Trophoblast cell (in vitro differentiated cells and primary cell): ENCODE results near the gene MTX2.

Source experiments
- DNase-seq, 2 donors: peaks; one replicate each; pipeline ENCODE4 v3.0.0-alpha.2; 2016
- H2AFZ ChIP-seq: 2 replicates; pipeline ENCODE4 v1.6.1; 2013; ENCODE audit warnings: low read length, moderate library complexity, mild to moderate bottlenecking; ENCODE audit not compliant: insufficient read depth, poor library complexity
- H2AK5ac ChIP-seq: 2 replicates; pipeline ENCODE4 v1.6.1; 2013; ENCODE audit warnings: mild to moderate bottlenecking, low read length
- H2BK120ac ChIP-seq: 2 replicates; pipeline ENCODE4 v1.6.1; 2013; ENCODE audit warnings: low read length, mild to moderate bottlenecking, moderate library complexity; ENCODE audit not compliant: insufficient read depth, poor library complexity
- H2BK12ac ChIP-seq: 2 replicates; pipeline ENCODE4 v1.6.1; 2013; ENCODE audit warnings: mild to moderate bottlenecking, low read length, moderate library complexity
- H2BK5ac ChIP-seq: 2 replicates; pipeline ENCODE4 v1.6.1; 2013; ENCODE audit warnings: low read length, low read depth, moderate library complexity, mild to moderate bottlenecking; ENCODE audit not compliant: poor library complexity
- H3K14ac ChIP-seq: 2 replicates; pipeline ENCODE4 v1.6.1; 2013; ENCODE audit warnings: mild to moderate bottlenecking, low read length
- H3K18ac ChIP-seq: 2 replicates; pipeline ENCODE4 v1.6.1; 2013; ENCODE audit warnings: mild to moderate bottlenecking, low read length
- H3K23ac ChIP-seq: 2 replicates; pipeline ENCODE4 v1.6.1; 2013; ENCODE audit warnings: low read length
- H3K27ac ChIP-seq: 2 replicates; pipeline ENCODE4 v1.5.1; 2013; ENCODE audit warnings: low read depth, mild to moderate bottlenecking, inconsistent platforms, low read length, moderate library complexity
- H3K27me3 ChIP-seq: 2 replicates; pipeline ENCODE4 v1.6.1; 2013; ENCODE audit warnings: inconsistent platforms, mild to moderate bottlenecking, low read length, moderate library complexity; ENCODE audit not compliant: insufficient read depth
- H3K36me3 ChIP-seq, 2 experiments: 1 replicate in 1 of 2; 2 replicates in 1 of 2; pipeline ENCODE4 v1.6.1; 2013; ENCODE audit warnings: low read length in 2 of 2, mild to moderate bottlenecking in 2 of 2, moderate library complexity in 1 of 2; ENCODE audit not compliant: insufficient read depth in 2 of 2, control insufficient read depth in 1 of 2
- H3K4ac ChIP-seq: 2 replicates; pipeline ENCODE4 v1.6.1; 2013; ENCODE audit warnings: low read depth, mild to moderate bottlenecking, low read length, moderate library complexity
- H3K4me1 ChIP-seq, 2 experiments: 1 replicate in 1 of 2; 2 replicates in 1 of 2; pipeline ENCODE4 v1.6.1; 2013; ENCODE audit warnings: low read length in 2 of 2, mild to moderate bottlenecking in 2 of 2, moderate library complexity in 1 of 2; ENCODE audit not compliant: insufficient read depth in 2 of 2, control insufficient read depth in 1 of 2
- H3K4me2 ChIP-seq: 2 replicates; pipeline ENCODE4 v1.6.1; 2013; ENCODE audit warnings: inconsistent platforms, mild to moderate bottlenecking, low read length, moderate library complexity
- H3K4me3 ChIP-seq: 2 replicates; pipeline ENCODE4 v1.5.1; 2013; ENCODE audit warnings: mild to moderate bottlenecking, low read depth, low read length, inconsistent platforms
- H3K79me1 ChIP-seq: one replicate; pipeline ENCODE4 v1.6.1; 2013; ENCODE audit warnings: low read length
- H3K79me2 ChIP-seq: 2 replicates; pipeline ENCODE4 v1.6.1; 2013; ENCODE audit warnings: low read length, mild to moderate bottlenecking; ENCODE audit not compliant: control insufficient read depth, insufficient read depth, poor library complexity
- H3K9ac ChIP-seq: 2 replicates; pipeline ENCODE4 v1.6.1; 2013; ENCODE audit warnings: mild to moderate bottlenecking, low read length
- H3K9me3 ChIP-seq: 2 replicates; pipeline ENCODE4 v1.6.1; 2013; ENCODE audit warnings: low read depth, mild to moderate bottlenecking, control low read depth, inconsistent platforms, low read length; ENCODE audit not compliant: insufficient read depth
- H4K12ac ChIP-seq: 2 replicates; pipeline ENCODE4 v1.6.1; 2013; ENCODE audit warnings: low read depth, mild to moderate bottlenecking, low read length, moderate library complexity
- H4K8ac ChIP-seq: 2 replicates; pipeline ENCODE4 v1.6.1; 2013; ENCODE audit warnings: low read depth, mild to moderate bottlenecking, low read length, moderate library complexity
- H4K91ac ChIP-seq: one replicate; pipeline ENCODE4 v1.6.1; 2013; ENCODE audit warnings: low read depth, mild to moderate bottlenecking, low read length, moderate library complexity
- WGBS: extraction: QIAGEN DNeasy Blood & Tissue Kit; methylation state at CpG from one replicate; pipeline ENCODE4 v1.1.7; 2013; ENCODE audit warnings: missing lambda C conversion rate; ENCODE audit not compliant: insufficient read length, insufficient coverage; ENCODE audit errors: extremely low coverage; 5-methylcytosine and 5-hydroxymethylcytosine counted together

The MTX2 gene

DNA sequence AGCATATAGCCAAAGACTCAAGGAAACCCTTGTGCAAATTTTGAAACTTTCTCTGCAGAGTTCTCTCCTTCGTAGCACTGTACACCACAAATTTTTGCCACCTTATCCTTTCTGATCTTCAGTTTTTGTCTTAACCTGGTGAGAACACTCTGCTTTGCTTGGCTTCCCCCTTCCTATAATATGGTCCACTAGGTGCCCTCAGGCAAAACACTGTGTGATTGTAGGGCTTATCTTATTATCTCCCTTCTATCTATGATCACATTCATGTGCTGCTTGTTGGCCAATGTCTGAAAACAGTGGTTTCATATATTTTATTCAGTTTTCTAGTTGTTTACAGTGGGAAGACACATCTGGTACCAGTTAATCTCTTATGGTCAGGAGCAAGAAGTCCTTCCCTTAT lies 111.1 kb downstream of the MTX2 start:
- no peaks in the 10 kb centered on the region for H3K79me1 ChIP-seq
- H3K27ac ChIP-seq, result no peak overlapping the region
- H2BK120ac ChIP-seq, result no peak overlapping the region
- H3K4me3 ChIP-seq, result no peak overlapping the region
- no peak overlapping the region for H2AFZ ChIP-seq
- no peaks in the 10 kb centered on the region for H3K79me2 ChIP-seq
- no peak overlapping the region for H4K91ac ChIP-seq
- no peak overlapping the region for H4K8ac ChIP-seq
- no peak overlapping the region for H2BK12ac ChIP-seq
- no peaks in the 10 kb centered on the region for H3K9me3 ChIP-seq
- H3K4me2 ChIP-seq, result no peak overlapping the region
- peak in 1 of 2 donors; percentile 40 for DNase-seq
- no peak overlapping the region for H3K23ac ChIP-seq
- no peak overlapping the region for H4K12ac ChIP-seq
- no peaks in the 10 kb centered on the region for H3K36me3 ChIP-seq
- H3K14ac ChIP-seq, result no peak overlapping the region
- WGBS, result no CpG with 5 or more reads among the region's 1 CpG
- no peak overlapping the region for H3K9ac ChIP-seq
- no peaks in the 10 kb centered on the region for H3K27me3 ChIP-seq
- H3K4me1 ChIP-seq, result no peaks in the 10 kb centered on the region
- H3K4ac ChIP-seq, result no peak overlapping the region
- no peak overlapping the region for H2AK5ac ChIP-seq
- no peak overlapping the region for H2BK5ac ChIP-seq
- no peak overlapping the region for H3K18ac ChIP-seq

DNA sequence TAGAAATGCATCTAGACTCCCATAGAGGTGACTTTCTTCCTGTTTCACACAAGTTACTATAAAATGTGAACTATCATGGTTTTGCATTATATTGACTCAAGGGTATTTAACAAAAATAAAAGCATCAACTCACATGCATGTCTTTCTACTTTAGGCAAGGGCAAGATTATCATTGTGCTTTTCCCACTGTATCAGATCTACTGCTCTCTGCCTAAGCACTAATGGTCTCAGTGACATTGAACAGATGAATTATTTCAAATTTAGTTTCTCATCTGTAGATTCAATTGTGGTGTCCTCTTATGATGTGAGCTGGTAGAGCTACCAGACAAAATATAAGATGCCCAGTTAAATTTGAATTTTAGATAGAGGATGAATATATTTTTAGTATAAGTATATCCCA lies 113.9 kb downstream of the MTX2 start:
- Histone ChIP-seq H2BK120ac (no peak overlapping the region), H3K4ac (no peak overlapping the region), H3K4me3 (no peak overlapping the region), H2AK5ac (no peak overlapping the region), H3K9ac (no peak overlapping the region), H3K27me3 (no peaks in the 10 kb centered on the region), H3K27ac (no peak overlapping the region), H3K4me2 (no peak overlapping the region), H3K4me1 (no peaks in the 10 kb centered on the region), H2BK12ac (no peak overlapping the region), H3K79me1 (no peaks in the 10 kb centered on the region), H3K79me2 (no peaks in the 10 kb centered on the region), H4K8ac (no peak overlapping the region), H3K36me3 (no peaks in the 10 kb centered on the region), H2AFZ (no peak overlapping the region), H3K9me3 (no peaks in the 10 kb centered on the region), H4K12ac (no peak overlapping the region), H2BK5ac (no peak overlapping the region), H4K91ac (no peak overlapping the region), H3K18ac (no peak overlapping the region), H3K14ac (no peak overlapping the region), H3K23ac (no peak overlapping the region)
- DNase-seq, result no peak

DNA sequence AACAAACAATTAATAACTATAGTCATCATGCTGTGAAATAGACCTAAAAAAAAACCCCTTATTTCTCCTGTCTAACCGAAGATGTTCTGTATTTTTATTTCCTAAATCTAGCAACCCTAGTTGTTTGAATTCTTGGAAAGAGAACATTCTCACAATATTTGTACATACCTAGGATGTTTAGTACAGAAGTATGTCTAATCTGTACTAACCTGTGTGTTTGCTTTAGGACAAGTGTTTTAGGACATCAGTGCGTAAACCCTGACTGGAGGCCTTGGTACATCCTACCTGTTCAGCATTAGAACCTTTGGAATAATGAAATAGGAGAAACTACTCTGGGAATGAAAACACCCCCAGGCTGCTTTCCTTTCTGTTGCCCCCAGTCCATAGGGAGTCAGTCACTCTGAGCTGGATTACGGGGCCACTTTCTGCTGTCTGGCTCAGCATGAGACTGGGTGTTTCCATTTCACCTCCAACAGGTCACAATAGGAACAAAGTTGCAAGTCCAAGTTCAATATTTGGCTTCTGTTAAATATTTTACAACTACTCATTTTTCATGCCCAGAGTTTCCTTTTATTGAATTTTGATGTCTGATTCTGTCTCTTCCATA lies 114.7 kb downstream of the MTX2 start:
- no peak overlapping the region for H2AFZ ChIP-seq
- no peak overlapping the region for H2BK120ac ChIP-seq
- H3K27ac ChIP-seq, result no peak overlapping the region
- no CpG with 5 or more reads among the region's 3 CpGs for WGBS
- no peak overlapping the region for H4K12ac ChIP-seq
- H3K79me1 ChIP-seq, result no peaks in the 10 kb centered on the region
- no peak overlapping the region for H2AK5ac ChIP-seq
- H3K9ac ChIP-seq, result no peak overlapping the region
- H3K79me2 ChIP-seq, result no peaks in the 10 kb centered on the region
- no peaks in the 10 kb centered on the region for H3K4me1 ChIP-seq
- H3K9me3 ChIP-seq, result no peaks in the 10 kb centered on the region
- no peaks in the 10 kb centered on the region for H3K27me3 ChIP-seq
- H2BK5ac ChIP-seq, result no peak overlapping the region
- DNase-seq, result peak in 1 of 2 donors; percentile 29
- H4K91ac ChIP-seq, result no peak overlapping the region
- no peak overlapping the region for H2BK12ac ChIP-seq
- H3K14ac ChIP-seq, result no peak overlapping the region
- no peaks in the 10 kb centered on the region for H3K36me3 ChIP-seq
- no peak overlapping the region for H4K8ac ChIP-seq
- H3K18ac ChIP-seq, result no peak overlapping the region
- no peak overlapping the region for H3K4ac ChIP-seq
- no peak overlapping the region for H3K4me2 ChIP-seq
- no peak overlapping the region for H3K23ac ChIP-seq
- no peak overlapping the region for H3K4me3 ChIP-seq

DNA sequence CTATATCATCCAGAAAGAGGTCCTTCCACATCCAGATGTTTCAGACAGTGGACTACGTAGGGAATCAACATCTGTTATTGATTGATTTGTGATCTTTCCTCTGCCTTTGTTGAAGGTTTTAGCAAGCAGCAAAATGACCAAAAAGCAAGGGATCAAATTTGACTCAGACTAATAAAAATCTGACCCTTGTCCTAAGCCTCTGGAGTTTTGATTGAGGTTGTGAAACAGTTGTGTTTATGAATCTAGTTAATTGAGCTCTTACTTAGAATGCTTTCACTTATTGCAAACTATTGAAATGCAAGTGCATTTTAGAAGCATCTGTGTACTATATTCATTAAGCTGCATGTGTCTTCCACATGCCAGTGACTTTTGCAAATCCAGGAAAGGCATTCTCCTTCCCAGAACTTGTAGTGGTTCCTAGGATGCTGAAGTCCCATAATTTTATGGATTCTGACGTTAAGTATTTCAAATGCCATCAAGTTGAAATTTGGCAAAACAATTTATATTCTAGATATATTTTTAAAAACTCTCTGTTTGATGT lies 116.0 kb downstream of the MTX2 start:
- Histone ChIP-seq H2BK5ac (no peak overlapping the region), H3K79me1 (no peaks in the 10 kb centered on the region), H3K9ac (no peak overlapping the region), H4K8ac (no peak overlapping the region), H3K18ac (no peak overlapping the region), H3K27me3 (no peaks in the 10 kb centered on the region), H3K9me3 (no peaks in the 10 kb centered on the region), H2BK12ac (no peak overlapping the region), H2AFZ (no peak overlapping the region), H3K4me2 (no peak overlapping the region), H3K4me3 (no peak overlapping the region), H3K4me1 (no peaks in the 10 kb centered on the region), H3K36me3 (no peaks in the 10 kb centered on the region), H4K12ac (no peak overlapping the region), H2BK120ac (no peak overlapping the region), H3K4ac (no peak overlapping the region), H3K79me2 (no peaks in the 10 kb centered on the region), H2AK5ac (no peak overlapping the region), H3K23ac (no peak overlapping the region), H3K14ac (no peak overlapping the region), H3K27ac (no peak overlapping the region), H4K91ac (no peak overlapping the region)
- WGBS, result no CpG with 5 or more reads among the region's 2 CpGs
- DNase-seq, result no peak
